SK-N-SH (cell line): Measurements from ENCODE around the gene PARP16.

Experiments
- FOXJ3 ChIP-seq: sonication (generic); formaldehyde crosslinking; IDR thresholded peaks from 2 replicates; pipeline ENCODE4 v1.5.1; 2020; ENCODE audit warnings: mild to moderate bottlenecking, missing genetic modification reagents
- JUND ChIP-seq: IDR thresholded peaks from 2 replicates; pipeline ENCODE4 v1.4.0; 2012
- NFIC ChIP-seq: IDR thresholded peaks from 2 replicates; pipeline ENCODE4 v1.4.0; 2012; ENCODE audit warnings: borderline replicate concordance
- POLR2AphosphoS5 ChIP-seq: IDR thresholded peaks from 2 replicates; pipeline ENCODE4 v1.6.1; 2012; ENCODE audit warnings: low read depth, low read length
- SIN3A ChIP-seq: IDR thresholded peaks from 2 replicates; pipeline ENCODE4 v1.6.1; 2012; ENCODE audit warnings: low read depth, mild to moderate bottlenecking, low read length, moderate library complexity, borderline replicate concordance
- TEAD4 ChIP-seq: IDR thresholded peaks from 2 replicates; pipeline ENCODE4 v1.4.0; 2012; ENCODE audit warnings: mild to moderate bottlenecking, borderline replicate concordance; ENCODE audit not compliant: insufficient read depth
- USF1 ChIP-seq: IDR thresholded peaks from 2 replicates; pipeline ENCODE4 v1.4.0; 2012; ENCODE audit warnings: low read depth, borderline replicate concordance
- TF ChIP-seq, protein P1 (sequence below): fragments of 200-600 bp; sonication (generic); IDR thresholded peaks from 2 replicates; pipeline ENCODE4 v1.6.1; 2017; ENCODE audit warnings: antibody characterized with exemption, mild to moderate bottlenecking, moderate library complexity
- TF ChIP-seq, protein P2 (sequence below): IDR thresholded peaks from 2 replicates; pipeline ENCODE4 v1.4.0; 2012; ENCODE audit warnings: low read depth

GRCh38 chr15:65330934-65331645 is 44.4 kb upstream of the PARP16 start:
- TF ChIP-seq, protein P1, sequence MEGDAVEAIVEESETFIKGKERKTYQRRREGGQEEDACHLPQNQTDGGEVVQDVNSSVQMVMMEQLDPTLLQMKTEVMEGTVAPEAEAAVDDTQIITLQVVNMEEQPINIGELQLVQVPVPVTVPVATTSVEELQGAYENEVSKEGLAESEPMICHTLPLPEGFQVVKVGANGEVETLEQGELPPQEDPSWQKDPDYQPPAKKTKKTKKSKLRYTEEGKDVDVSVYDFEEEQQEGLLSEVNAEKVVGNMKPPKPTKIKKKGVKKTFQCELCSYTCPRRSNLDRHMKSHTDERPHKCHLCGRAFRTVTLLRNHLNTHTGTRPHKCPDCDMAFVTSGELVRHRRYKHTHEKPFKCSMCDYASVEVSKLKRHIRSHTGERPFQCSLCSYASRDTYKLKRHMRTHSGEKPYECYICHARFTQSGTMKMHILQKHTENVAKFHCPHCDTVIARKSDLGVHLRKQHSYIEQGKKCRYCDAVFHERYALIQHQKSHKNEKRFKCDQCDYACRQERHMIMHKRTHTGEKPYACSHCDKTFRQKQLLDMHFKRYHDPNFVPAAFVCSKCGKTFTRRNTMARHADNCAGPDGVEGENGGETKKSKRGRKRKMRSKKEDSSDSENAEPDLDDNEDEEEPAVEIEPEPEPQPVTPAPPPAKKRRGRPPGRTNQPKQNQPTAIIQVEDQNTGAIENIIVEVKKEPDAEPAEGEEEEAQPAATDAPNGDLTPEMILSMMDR = no peak
- TF ChIP-seq USF1 (no peak), FOXJ3 (CRISPR knock-in tag) (no peak), JUND (no peak), SIN3A (no peak), NFIC (no peak), TEAD4 (no peak), POLR2AphosphoS5 (no peak)
- TF ChIP-seq, protein P2, sequence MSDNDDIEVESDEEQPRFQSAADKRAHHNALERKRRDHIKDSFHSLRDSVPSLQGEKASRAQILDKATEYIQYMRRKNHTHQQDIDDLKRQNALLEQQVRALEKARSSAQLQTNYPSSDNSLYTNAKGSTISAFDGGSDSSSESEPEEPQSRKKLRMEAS = no peak
